NCI-H2171 treated with DMSO at 0.1 percent for 48 hours (cell line): Measurements from ENCODE around the gene HOXA2.

Experiments used
- DNase-seq: peaks from one replicate; lab custom pipeline; 2025; lab: John Stamatoyannopoulos, UW

The HOXA2 gene

GRCh38 chr7:27141137-27141922, 38.8 kb upstream of the HOXA2 start:
- no peak for DNase-seq

GRCh38 chr7:27140126-27140857, 37.8 kb upstream of the HOXA2 start:
- no peak for DNase-seq

- DNase-seq: no peak
Measured at GRCh38 chr7:27139334-27140125, 37.0 kb upstream of the HOXA2 start.

- no peak for DNase-seq
Measured at GRCh38 chr7:27138985-27139333, 36.5 kb upstream of the HOXA2 start.

- DNase-seq: no peak
Measured at GRCh38 chr7:27138472-27138871, 36.0 kb upstream of the HOXA2 start.

- DNase-seq: no peak
Measured at GRCh38 chr7:27137640-27138315, 35.3 kb upstream of the HOXA2 start.

- no peak for DNase-seq
Measured at GRCh38 chr7:27134392-27134791, 31.9 kb upstream of the HOXA2 start.

GRCh38 chr7:27133409-27134231, 31.1 kb upstream of the HOXA2 start:
- no peak for DNase-seq

GRCh38 chr7:27132978-27133377, 30.5 kb upstream of the HOXA2 start:
- DNase-seq: no peak

GRCh38 chr7:27132214-27132613, 29.7 kb upstream of the HOXA2 start:
- no peak for DNase-seq

- DNase-seq: no peak
Measured at GRCh38 chr7:27131390-27131819, 28.9 kb upstream of the HOXA2 start.

GRCh38 chr7:27130540-27131389, 28.3 kb upstream of the HOXA2 start, which contains the start of gene HOXA4:
HOXA4 (minus strand) TSS chr7:27130757; CDS start chr7:27130733, 24 bp downstream.
- peak; percentile 90 for DNase-seq

- peak; percentile 10 for DNase-seq
Measured at GRCh38 chr7:27129729-27130539, 27.5 kb upstream of the HOXA2 start.

GRCh38 chr7:27128776-27129728, 26.6 kb upstream of the HOXA2 start:
- DNase-seq: no peak

- no peak for DNase-seq
Measured at GRCh38 chr7:27128034-27128433, 25.6 kb upstream of the HOXA2 start.

- no peak for DNase-seq
Measured at GRCh38 chr7:27126596-27127327, 24.3 kb upstream of the HOXA2 start.

GRCh38 chr7:27125986-27126394, 23.5 kb upstream of the HOXA2 start:
- no peak for DNase-seq
